IMR-90 (cell line): Measurements from ENCODE around the gene HTR3A. TPM values are rescaled to one million over a fixed set of nuclear protein-coding genes. Genes with fewer than 3 reads are reported as not detected.
A peak's percentile ranks its signal among the peaks of the same experiment; 100 is the strongest.

Experiments used
- ATAC-seq: fragments of 200-7000 bp; cut with Tn5 transposase; 2 replicates; pipeline ENCODE4 v1.9.1; 2020; ENCODE audit warnings: low read depth, mild to moderate bottlenecking, moderate library complexity
- BruUV-seq: library from RNA; stranded (reverse); fragments of 400-500 nt; replicated peaks from 2 replicates; lab custom pipeline; 2021; lab: Mats Ljungman, UMichigan
- CTCF ChIA-PET: fragments of 300-600 bp; formaldehyde crosslinking; extraction: SDS; loops from one replicate; lab custom pipeline; 2021; ENCODE audit warnings: antibody characterized with exemption; lab: Yijun Ruan, JAX
- POLR2A ChIA-PET: fragments of 300-600 bp; sonication (Branson Sonifier 250); formaldehyde crosslinking; loops from one replicate; lab custom pipeline; 2022; ENCODE audit warnings: antibody characterized with exemption; ENCODE audit not compliant: unreplicated experiment; lab: Charles Lee
- DNase-seq: peaks from one replicate; pipeline ENCODE4 v3.0.0; 2013
- H2AFZ ChIP-seq: replicated peaks from 2 replicates; pipeline ENCODE3; 2013; ENCODE audit warnings: low read length, mild to moderate bottlenecking; ENCODE audit not compliant: poor library complexity
- H2AK5ac ChIP-seq: 2 replicates; pipeline ENCODE4 v1.6.1; 2013; ENCODE audit warnings: low read depth, low read length, inconsistent platforms
- H2AK9ac ChIP-seq: replicated peaks from 2 replicates; pipeline ENCODE3; 2013; ENCODE audit warnings: mild to moderate bottlenecking, low read depth, low read length, moderate library complexity; ENCODE audit not compliant: poor library complexity
- H2BK120ac ChIP-seq: 2 replicates; pipeline ENCODE4 v1.6.1; 2013; ENCODE audit warnings: low read depth, low read length, inconsistent platforms
- H2BK15ac ChIP-seq: 3 replicates; pipeline ENCODE4 v1.6.1; 2013; ENCODE audit warnings: low read depth, low read length, inconsistent platforms
- H2BK20ac ChIP-seq: 2 replicates; pipeline ENCODE4 v1.6.1; 2013; ENCODE audit warnings: low read depth, mild to moderate bottlenecking, inconsistent platforms, low read length, moderate library complexity
- H2BK5ac ChIP-seq: 2 replicates; pipeline ENCODE4 v1.6.1; 2013; ENCODE audit warnings: mild to moderate bottlenecking, low read depth, low read length, inconsistent platforms; ENCODE audit not compliant: poor library complexity, severe bottlenecking
- H3K14ac ChIP-seq: replicated peaks from 2 replicates; pipeline ENCODE4 v1.6.1; 2013; ENCODE audit warnings: low read depth, low read length, inconsistent platforms
- H3K18ac ChIP-seq: 2 replicates; pipeline ENCODE4 v1.6.1; 2013; ENCODE audit warnings: low read depth, low read length, control low read depth
- H3K23ac ChIP-seq: 2 replicates; pipeline ENCODE4 v1.6.1; 2013; ENCODE audit warnings: low read depth, low read length, inconsistent platforms
- H3K27ac ChIP-seq: 2 replicates; pipeline ENCODE4 v1.5.1; 2013; ENCODE audit warnings: mild to moderate bottlenecking, control low read depth, low read length; ENCODE audit not compliant: insufficient read depth
- H3K27me3 ChIP-seq: 2 replicates; pipeline ENCODE4 v1.6.1; 2013; ENCODE audit warnings: low read length; ENCODE audit not compliant: control insufficient read depth, insufficient read depth
- H3K36me3 ChIP-seq: 2 replicates; pipeline ENCODE4 v1.6.1; 2013; ENCODE audit warnings: low read length, mixed read lengths; ENCODE audit not compliant: control insufficient read depth, insufficient read depth
- H3K4ac ChIP-seq: 2 replicates; pipeline ENCODE4 v1.6.1; 2013; ENCODE audit warnings: low read depth, low read length, inconsistent platforms
- H3K4me1 ChIP-seq: 2 replicates; pipeline ENCODE4 v1.6.1; 2013; ENCODE audit warnings: low read length, mixed read lengths; ENCODE audit not compliant: control insufficient read depth, insufficient read depth
- H3K4me2 ChIP-seq: 2 replicates; pipeline ENCODE4 v1.6.1; 2013; ENCODE audit warnings: low read depth, mild to moderate bottlenecking, control low read depth, low read length, moderate library complexity
- H3K4me3 ChIP-seq: 2 replicates; pipeline ENCODE4 v1.5.1; 2013; ENCODE audit warnings: low read depth, mild to moderate bottlenecking, control low read depth, low read length, moderate library complexity; ENCODE audit not compliant: insufficient read depth
- H3K56ac ChIP-seq: 2 replicates; pipeline ENCODE4 v1.6.1; 2013; ENCODE audit warnings: low read length, inconsistent platforms; ENCODE audit not compliant: insufficient read depth; ENCODE audit errors: extremely low read depth
- H3K79me1 ChIP-seq, 2 experiments: 2 replicates each; pipeline ENCODE4 v1.6.1; 2013; ENCODE audit warnings: low read length in 2 of 2, inconsistent platforms in 1 of 2, low read depth in 1 of 2
- H3K9ac ChIP-seq: 2 replicates; pipeline ENCODE4 v1.6.1; 2013; ENCODE audit warnings: low read depth, low read length, control low read depth
- H3K9me1 ChIP-seq: 2 replicates; pipeline ENCODE4 v1.6.1; 2013; ENCODE audit warnings: low read length, inconsistent platforms; ENCODE audit not compliant: insufficient read depth
- H3K9me3 ChIP-seq: 2 replicates; pipeline ENCODE4 v1.6.1; 2013; ENCODE audit warnings: low read length; ENCODE audit not compliant: control insufficient read depth, insufficient read depth
- H4K20me1 ChIP-seq: 2 replicates; pipeline ENCODE4 v1.6.1; 2013; ENCODE audit warnings: low read length, inconsistent platforms; ENCODE audit not compliant: insufficient read depth
- H4K5ac ChIP-seq: 2 replicates; pipeline ENCODE4 v1.6.1; 2013; ENCODE audit warnings: mild to moderate bottlenecking, low read depth, low read length, control low read depth
- H4K8ac ChIP-seq, 2 experiments: 2 replicates each; pipeline ENCODE4 v1.6.1; 2013; ENCODE audit warnings: low read depth in 2 of 2, low read length in 2 of 2, control low read depth in 1 of 2, inconsistent platforms in 1 of 2
- H4K91ac ChIP-seq: 2 replicates; pipeline ENCODE4 v1.6.1; 2013; ENCODE audit warnings: low read depth, low read length, inconsistent platforms; ENCODE audit not compliant: insufficient read depth
- CEBPB ChIP-seq: IDR thresholded peaks from 2 replicates; pipeline ENCODE4 v1.6.1; 2012; ENCODE audit warnings: low read depth, low read length, improper control_type of control experiment
- CTCF ChIP-seq: conservative IDR thresholded peaks from 2 replicates; pipeline ENCODE4 v1.5.1; 2012; ENCODE audit warnings: mild to moderate bottlenecking, low read depth, low read length, improper control_type of control experiment
- WGBS, 2 experiments: methylation state at CpG; one replicate each; pipeline versions ENCODE4 v1.1.5 to v1.1.7; 2013; ENCODE audit warnings: missing lambda C conversion rate in 2 of 2; ENCODE audit not compliant: insufficient read length in 1 of 2; ENCODE audit errors: extremely low coverage in 2 of 2; 5-methylcytosine and 5-hydroxymethylcytosine counted together
- dilution Hi-C: fragments of 300-500 bp; cut with HindIII; formaldehyde crosslinking; loops from one replicate; pipeline ENCODE4 v1.14.3; 2018; ENCODE audit warnings: low sequenced_read_pairs; ENCODE audit not compliant: unreplicated experiment
- in situ Hi-C: fragments of 300-500 bp; cut with MboI; formaldehyde crosslinking; loops from 3 replicates; pipeline ENCODE4 v1.14.3; 2019; ENCODE audit warnings: low sequenced_read_pairs, inconsistent platforms, mixed read lengths
- intact Hi-C: fragments of 100-400 bp; cut with micrococcal nuclease; formaldehyde crosslinking; loops from 2 replicates; pipeline ENCODE4 v1.10.0; 2022
- polyA plus RNA-seq, 3 experiments: library from polyadenylated mRNA; depleted of rRNA; stranded (reverse); fragments of >200 nt; gene quantifications; 2 replicates each; pipeline ENCODE4 v1.2.3, GENCODE V29; 2012; ENCODE audit warnings: low replicate concordance in 1 of 3
- total RNA-seq: library from RNA; depleted of rRNA; stranded (reverse); fragments of >200 nt; gene quantifications from 2 replicates; pipeline ENCODE4 v1.2.3, GENCODE V29; 2012

The HTR3A gene
- total and polyA plus RNA-seq, 2 of the 4 experiments (the other 2 are of a cell fraction), result not detected

- Histone ChIP-seq H2AK5ac (no peak overlapping the region), H3K23ac (no peak overlapping the region), H3K27ac (no peak overlapping the region), H3K27me3 (peaks cover 4% of the 10 kb centered on the region; the same call in 1 of the 2 replicates), H3K18ac (no peak overlapping the region), H2AFZ (no peak overlapping the region), H3K79me1 (no peaks in the 10 kb centered on the region), H2BK15ac (no peak overlapping the region), H3K14ac (no peak overlapping the region), H2AK9ac (no peak overlapping the region), H3K4me2 (no peak overlapping the region), H4K5ac (no peak overlapping the region), H2BK5ac (no peak overlapping the region), H3K9me1 (no peaks in the 10 kb centered on the region), H4K91ac (no peak overlapping the region), H3K9me3 (no peaks in the 10 kb centered on the region), H3K4ac (no peak overlapping the region), H4K8ac (no peak overlapping the region), H3K36me3 (no peaks in the 10 kb centered on the region), H3K56ac (no peak overlapping the region), H3K9ac (no peak overlapping the region), H4K20me1 (no peaks in the 10 kb centered on the region), H3K4me1 (no peaks in the 10 kb centered on the region), H2BK120ac (no peak overlapping the region), H2BK20ac (no peak overlapping the region), H3K4me3 (no peak overlapping the region)
- intact Hi-C loops, result no loop called here
- ChIA-PET CTCF (no interaction called here), POLR2A (no interaction called here)
- no peak for ATAC-seq
- in situ Hi-C loops, result no loop called here
- no TSS peak for BruUV-seq
- no peak for DNase-seq
- 0 out of 2 replicates have a peak, but pooled peaks have one; percentile 25 for TF ChIP-seq CEBPB
- no peak for TF ChIP-seq CTCF
- dilution Hi-C loops, result no loop called here
- 90% methylated on average over 3 of the region's 10 CpGs; no CpG with 5 or more reads in 1 of the 2 experiments for WGBS, 2 experiments
Measured at GRCh38 chr11:113952588-113952987, 22.3 kb upstream of the HTR3A start.
